Mucosa of descending colon (tissue), 3 donors: ENCODE measurements around the gene CD101. TPM values are rescaled to one million over a fixed set of nuclear protein-coding genes. Genes with fewer than 3 reads are reported as not detected.

Experiments used
- ATAC-seq: fragments of 200-7000 bp; cut with Tn5 transposase; one replicate; pipeline ENCODE4 v1.9.1; 2020; ENCODE audit warnings: mild to moderate bottlenecking, moderate library complexity
- DNase-seq, 3 donors: peaks; one replicate each; pipeline ENCODE4 v3.0.0-alpha.2; 2020
- H3K36me3 ChIP-seq: fragments of 200-600 bp; one replicate; pipeline ENCODE4 v1.8.0; 2021; ENCODE audit warnings: low read depth, mild to moderate bottlenecking
- H3K4me1 ChIP-seq: fragments of 200-600 bp; one replicate; pipeline ENCODE4 v1.8.0; 2021; ENCODE audit warnings: low read depth, mild to moderate bottlenecking
- H3K4me3 ChIP-seq: fragments of 200-600 bp; one replicate; pipeline ENCODE4 v1.8.0; 2021; ENCODE audit warnings: mild to moderate bottlenecking
- H3K9me3 ChIP-seq: fragments of 200-600 bp; one replicate; pipeline ENCODE4 v1.8.0; 2021; ENCODE audit warnings: mild to moderate bottlenecking
- intact Hi-C, 2 donors: fragments of 100-400 bp; cut with DNase I in 1 of 2; cut with micrococcal nuclease in 1 of 2; formaldehyde crosslinking; loops; one replicate each; pipeline versions ENCODE4 v1.11.0 to v1.11.1; 2022; cut with DNase I, micrococcal nuclease
- total RNA-seq, 3 donors: library from RNA; stranded (reverse); fragmentation: NEBNext Ultra II Directional in 2 of 3; extraction: Animal tissue kit (Norgen Biotek cat#: 25700) in 2 of 3; gene quantifications; one replicate each; pipeline versions ENCODE4 v1.2.1 to v1.2.4, GENCODE V29; 2021 to 2023
- TF ChIP-seq, protein P1 (sequence below): fragments of 200-600 bp; IDR thresholded peaks from one replicate; pipeline ENCODE4 v1.8.0; 2022; ENCODE audit warnings: antibody characterized with exemption, mild to moderate bottlenecking
- donor health status: DM: no; HTN: no; CAD: no; lungs with moderate emphysema.
- donor health status: DM: no; HTN: no; CAD: no.
- donor health status: DM: no; HTN: yes; CAD: no.

Gene CD101
- total RNA-seq, 3 donors from 2014 or later, result 4.6 to 6.1 (median 4.7) TPM

DNA sequence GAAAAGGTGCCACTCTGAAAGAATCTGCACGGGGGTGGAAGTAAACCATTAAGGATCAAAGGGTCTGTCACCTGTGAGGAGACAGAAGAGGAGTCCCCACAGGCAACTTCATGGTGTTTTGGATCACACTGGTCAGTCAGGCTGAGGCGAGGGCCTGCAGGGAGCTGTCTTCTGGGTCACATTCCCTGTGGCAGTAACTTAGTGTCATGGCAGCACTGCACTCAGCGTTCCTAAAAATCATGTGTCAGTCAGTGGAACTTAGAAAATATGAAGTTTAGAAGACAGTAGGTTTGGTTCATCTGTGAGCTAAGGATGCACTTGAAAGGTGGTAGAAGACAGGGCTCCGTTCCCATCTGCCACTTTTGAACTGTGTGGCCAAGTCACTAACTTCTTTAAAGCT, 43.5 kb upstream of the CD101 start:
- ATAC-seq, result no peak
- H3K9me3 ChIP-seq, result no peaks in the 10 kb centered on the region
- intact Hi-C loops, result no loop called here

DNA sequence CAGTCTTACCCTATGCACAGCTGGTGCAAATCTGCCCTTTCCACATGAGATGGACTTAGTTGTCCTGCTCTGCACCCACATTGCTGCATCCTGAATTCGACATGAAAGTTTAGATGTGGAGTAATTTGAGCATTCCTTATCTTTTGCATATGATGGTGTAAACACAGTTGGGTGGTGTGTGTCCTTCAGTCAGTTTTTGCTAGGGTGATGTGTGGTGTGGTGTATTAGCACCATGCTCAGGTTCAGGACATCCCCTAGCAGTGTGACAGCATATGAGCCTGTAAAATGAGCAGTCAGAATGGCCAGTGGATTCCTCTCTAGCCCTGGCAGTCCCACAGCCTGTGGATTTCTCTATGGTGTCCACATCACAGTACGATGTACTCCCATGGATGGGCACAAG, 42.6 kb upstream of the CD101 start:
- TF ChIP-seq, protein P1, sequence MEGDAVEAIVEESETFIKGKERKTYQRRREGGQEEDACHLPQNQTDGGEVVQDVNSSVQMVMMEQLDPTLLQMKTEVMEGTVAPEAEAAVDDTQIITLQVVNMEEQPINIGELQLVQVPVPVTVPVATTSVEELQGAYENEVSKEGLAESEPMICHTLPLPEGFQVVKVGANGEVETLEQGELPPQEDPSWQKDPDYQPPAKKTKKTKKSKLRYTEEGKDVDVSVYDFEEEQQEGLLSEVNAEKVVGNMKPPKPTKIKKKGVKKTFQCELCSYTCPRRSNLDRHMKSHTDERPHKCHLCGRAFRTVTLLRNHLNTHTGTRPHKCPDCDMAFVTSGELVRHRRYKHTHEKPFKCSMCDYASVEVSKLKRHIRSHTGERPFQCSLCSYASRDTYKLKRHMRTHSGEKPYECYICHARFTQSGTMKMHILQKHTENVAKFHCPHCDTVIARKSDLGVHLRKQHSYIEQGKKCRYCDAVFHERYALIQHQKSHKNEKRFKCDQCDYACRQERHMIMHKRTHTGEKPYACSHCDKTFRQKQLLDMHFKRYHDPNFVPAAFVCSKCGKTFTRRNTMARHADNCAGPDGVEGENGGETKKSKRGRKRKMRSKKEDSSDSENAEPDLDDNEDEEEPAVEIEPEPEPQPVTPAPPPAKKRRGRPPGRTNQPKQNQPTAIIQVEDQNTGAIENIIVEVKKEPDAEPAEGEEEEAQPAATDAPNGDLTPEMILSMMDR, result no peak

More for the DNA sequence above, 43.5 kb upstream of the CD101 start:
- TF ChIP-seq, protein P1, result no peak
- no peak overlapping the region for H3K4me3 ChIP-seq
- no peaks in the 10 kb centered on the region for H3K36me3 ChIP-seq
- no peaks in the 10 kb centered on the region for H3K4me1 ChIP-seq
- no peak for DNase-seq

DNA sequence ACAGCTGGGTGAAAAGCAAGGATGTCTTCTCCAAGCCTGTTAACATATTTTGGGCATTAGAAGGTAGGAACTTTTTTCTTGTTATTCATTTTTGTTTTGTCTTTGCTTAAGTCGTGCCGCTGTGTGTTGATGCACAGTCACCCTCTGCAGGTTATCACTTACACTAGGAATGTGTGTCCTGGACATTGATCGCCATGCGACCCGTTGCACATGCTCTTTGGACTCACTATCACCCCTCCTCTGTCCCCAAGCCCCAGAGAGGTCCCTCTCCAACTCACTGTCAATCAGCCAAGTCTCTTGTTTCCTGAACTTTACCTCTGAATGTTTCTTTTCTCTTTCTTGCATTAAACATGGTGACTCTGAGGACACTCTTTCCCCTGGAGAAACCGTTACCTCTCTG, 40.0 kb upstream of the CD101 start:
- Histone ChIP-seq H3K36me3 (no peaks in the 10 kb centered on the region), H3K9me3 (no peaks in the 10 kb centered on the region), H3K4me1 (no peaks in the 10 kb centered on the region), H3K4me3 (no peak overlapping the region)
- TF ChIP-seq, protein P1, result no peak
- intact Hi-C loops, result no loop called here
- no peak for DNase-seq
- ATAC-seq, result no peak

More for the DNA sequence above, 42.6 kb upstream of the CD101 start:
- Histone ChIP-seq H3K9me3 (no peaks in the 10 kb centered on the region), H3K36me3 (no peaks in the 10 kb centered on the region), H3K4me3 (no peak overlapping the region), H3K4me1 (no peaks in the 10 kb centered on the region)
- DNase-seq (no peak), ATAC-seq (no peak)
- intact Hi-C loops, result no loop called here

DNA sequence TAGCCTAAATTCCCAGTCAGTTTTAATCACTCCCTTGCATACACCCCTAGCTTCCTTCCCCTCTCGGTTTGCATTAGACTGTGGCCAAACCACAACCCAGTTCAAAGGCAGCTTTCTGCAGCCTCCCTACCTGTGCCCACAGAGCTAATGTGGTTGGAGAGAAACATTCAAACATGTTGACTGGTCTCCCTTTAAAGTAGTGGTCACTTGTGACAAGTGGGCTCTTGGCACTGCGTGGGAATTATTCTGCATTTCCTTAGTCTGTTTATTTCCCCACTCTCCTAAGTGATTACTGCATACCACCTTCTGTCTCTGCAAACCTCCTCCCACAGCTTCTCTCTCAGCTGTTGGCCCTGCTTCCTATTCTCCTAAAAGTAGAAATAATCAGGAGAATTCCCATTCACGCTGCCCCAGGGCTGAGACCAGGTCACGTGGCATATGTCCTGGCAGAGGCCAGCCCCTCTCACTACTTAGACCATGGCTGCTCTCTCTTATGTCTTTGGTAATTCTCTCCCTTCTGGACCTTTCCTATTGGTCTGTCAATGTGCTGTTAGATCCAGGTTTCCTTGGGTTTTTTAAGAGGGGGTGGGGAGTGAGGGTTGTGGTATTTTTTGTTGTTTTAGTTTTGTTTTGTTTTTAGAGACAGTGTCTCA, 38.4 kb upstream of the CD101 start:
- no peak overlapping the region for H3K4me3 ChIP-seq
- no peaks in the 10 kb centered on the region for H3K4me1 ChIP-seq
- DNase-seq, result no peak
- intact Hi-C loops, result no loop called here
- no peak for ATAC-seq
- no peaks in the 10 kb centered on the region for H3K36me3 ChIP-seq
- TF ChIP-seq, protein P1, result no peak
- no peaks in the 10 kb centered on the region for H3K9me3 ChIP-seq

DNA sequence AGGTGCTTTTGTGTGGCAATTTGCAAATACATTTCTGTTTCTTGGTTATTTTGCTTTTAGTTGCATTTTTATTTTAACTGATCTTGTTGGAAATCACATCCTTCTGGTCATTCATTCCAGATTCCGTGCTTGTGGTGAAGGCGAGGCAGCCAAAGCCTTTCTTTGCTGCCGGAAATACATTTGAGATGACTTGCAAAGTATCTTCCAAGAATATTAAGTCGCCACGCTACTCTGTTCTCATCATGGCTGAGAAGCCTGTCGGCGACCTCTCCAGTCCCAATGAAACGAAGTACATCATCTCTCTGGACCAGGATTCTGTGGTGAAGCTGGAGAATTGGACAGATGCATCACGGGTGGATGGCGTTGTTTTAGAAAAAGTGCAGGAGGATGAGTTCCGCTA, 34.8 kb upstream of the CD101 start:
- DNase-seq (no peak), ATAC-seq (no peak)
- Histone ChIP-seq H3K4me3 (no peak overlapping the region), H3K4me1 (no peaks in the 10 kb centered on the region), H3K9me3 (no peaks in the 10 kb centered on the region), H3K36me3 (no peaks in the 10 kb centered on the region)
- intact Hi-C loops, result no loop called here
- TF ChIP-seq, protein P1, result no peak

DNA sequence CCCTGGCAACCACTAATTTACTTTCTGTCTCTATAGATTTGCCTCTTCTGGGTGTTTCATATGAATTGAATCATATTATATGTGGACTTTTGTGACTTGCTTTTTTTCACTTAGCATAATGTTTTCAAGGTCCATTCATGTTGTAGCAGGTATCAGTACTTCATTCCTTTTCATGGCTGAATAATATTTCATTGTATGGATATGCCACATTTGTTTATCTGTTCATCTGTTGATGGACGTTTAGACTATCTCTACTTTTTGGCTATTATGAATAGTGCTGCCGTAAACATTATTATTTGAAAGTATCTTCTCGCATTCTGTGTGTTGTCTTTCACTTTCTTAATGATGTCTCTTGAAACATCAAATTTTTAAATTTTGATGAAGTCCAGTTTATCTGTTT, 32.8 kb upstream of the CD101 start:
- ATAC-seq (no peak), DNase-seq (no peak)
- TF ChIP-seq, protein P1, result no peak
- Histone ChIP-seq H3K9me3 (no peaks in the 10 kb centered on the region), H3K4me1 (no peaks in the 10 kb centered on the region), H3K4me3 (no peak overlapping the region), H3K36me3 (no peaks in the 10 kb centered on the region)
- intact Hi-C loops, result no loop called here
